ENCODE results near the gene PCDH9.

PCDH9 gene

DNA sequence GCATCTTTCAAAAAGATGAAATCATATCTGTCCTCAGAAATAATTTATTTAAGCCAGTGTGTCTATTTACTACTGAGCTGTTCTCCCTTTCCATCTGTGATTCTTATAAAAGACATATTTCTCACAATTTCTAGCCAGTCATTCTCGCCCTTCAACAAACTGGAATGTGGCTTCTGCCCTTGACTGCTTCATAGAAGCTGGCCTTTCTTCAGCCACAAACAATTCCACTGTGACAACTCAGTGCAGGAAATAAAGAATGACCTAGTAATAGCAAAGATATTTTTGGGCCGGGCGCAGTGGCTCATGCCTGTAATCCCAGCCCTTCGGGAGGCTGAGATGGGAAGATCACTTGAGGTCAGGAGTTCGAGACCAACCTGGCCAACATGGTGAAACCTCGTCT lies 655.5 kb downstream of the PCDH9 start:
- no peak for DNase-seq (ENCODE audit: low spot score)

DNA sequence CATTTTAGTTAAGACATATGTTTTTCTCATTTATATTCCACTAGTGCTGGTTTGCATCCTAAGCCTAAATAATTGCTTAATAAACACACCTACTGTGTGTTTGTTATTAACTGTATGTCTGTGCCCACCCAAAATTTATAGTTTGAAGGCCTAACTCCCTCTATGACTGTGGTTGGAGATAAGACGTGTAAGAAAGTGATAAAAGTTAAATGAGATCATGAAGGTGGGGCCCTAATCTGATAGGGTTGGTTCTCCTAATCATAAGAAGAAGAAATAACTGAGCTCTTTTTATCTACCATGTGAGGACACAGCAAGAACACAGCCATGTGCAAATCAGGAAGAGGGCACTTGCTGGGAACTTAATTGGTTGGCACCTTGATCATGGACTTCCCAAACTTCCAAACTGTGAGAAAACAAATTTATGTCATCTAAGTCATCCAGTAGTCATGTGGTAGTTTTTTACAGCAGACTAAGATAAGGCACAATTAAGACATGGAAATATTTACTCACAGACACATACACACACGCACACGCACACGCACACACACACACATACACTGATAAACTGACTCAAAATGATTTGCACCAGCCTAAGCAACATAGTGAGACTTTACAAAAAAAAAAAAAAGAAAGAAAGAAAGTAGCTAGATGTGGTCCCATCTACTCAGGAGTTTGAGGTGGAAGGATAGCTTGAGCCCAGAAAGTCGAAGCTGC lies 662.1 kb downstream of the PCDH9 start:
- DNase-seq (ENCODE audit: low spot score): no peak

DNA sequence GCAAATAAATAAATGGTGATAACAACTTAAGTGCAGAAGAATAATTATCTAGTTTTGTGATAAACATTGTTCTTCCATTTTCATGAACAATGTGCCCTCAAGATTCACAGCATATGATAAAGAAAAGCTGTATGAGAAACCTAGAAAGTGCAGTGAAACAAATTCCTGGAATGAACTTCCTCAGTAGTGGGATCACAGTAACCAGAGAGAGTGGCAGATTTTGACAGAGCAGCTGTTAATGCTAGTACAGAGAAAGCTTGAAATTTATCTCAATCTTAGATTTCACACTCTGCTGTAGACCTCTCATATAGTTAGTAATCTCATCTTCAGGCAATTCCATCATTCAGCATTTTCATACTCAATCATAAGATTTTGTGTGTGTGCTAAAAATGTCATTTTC lies 664.9 kb downstream of the PCDH9 start:
- DNase-seq (ENCODE audit: low spot score): no peak

DNA sequence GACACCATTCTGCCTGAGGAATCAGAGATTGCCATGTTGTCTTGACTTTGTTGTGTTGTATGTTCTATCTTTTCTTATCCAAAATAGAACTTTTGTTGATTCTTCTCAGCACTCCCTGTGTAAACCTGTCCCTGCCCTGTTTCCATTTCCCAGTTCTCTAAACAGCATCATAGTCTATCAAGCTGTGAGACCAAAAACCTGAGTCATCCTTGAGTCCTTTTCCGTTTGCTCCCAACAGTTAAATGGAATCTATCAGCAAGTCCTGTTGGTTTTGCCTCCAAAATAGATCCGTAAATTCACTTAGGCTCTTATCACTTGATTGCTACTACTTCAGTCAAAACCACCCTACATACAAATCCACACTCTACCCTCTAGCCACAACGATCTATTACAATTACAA lies 667.1 kb downstream of the PCDH9 start:
- DNase-seq (ENCODE audit: low spot score): no peak

DNA sequence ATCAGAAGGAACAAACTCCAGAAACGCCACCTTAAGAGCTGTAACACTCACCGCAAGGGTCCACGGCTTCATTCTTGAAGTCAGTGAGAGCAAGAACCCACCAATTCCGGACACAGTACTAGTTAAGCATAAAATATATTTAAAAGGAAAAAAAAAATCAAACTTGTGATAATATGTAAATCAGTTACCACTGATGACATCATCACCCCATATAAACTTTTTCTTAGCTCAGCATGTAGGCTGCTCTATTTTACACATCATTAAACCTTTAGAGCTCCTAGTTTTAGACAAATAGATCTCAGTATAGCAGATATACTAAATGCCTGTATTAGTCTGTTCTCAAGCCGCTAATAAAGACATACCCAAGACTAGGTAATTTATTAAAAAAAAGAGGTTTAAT lies 668.1 kb downstream of the PCDH9 start:
- DNase-seq (ENCODE audit: low spot score): no peak

DNA sequence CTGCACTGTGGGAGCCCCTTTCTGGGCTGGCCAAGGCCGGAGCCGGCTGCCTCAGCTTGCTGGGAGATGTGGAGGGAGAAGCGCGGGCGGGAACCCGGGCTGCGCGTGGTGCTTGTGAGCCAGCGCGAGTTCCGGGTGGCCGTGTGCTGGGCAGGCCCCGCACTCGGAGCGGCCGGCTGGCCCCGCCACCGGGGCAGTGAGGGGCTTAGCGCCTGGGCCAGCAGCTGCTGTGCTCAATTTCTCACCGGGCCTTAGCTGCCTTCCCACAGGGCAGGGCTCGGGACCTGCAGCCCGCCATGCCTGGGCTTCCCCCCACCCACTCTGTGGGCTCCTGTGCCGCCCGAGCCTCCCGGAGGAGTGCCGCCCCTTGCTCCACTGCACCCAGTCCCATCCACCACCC lies 669.1 kb downstream of the PCDH9 start:
- DNase-seq (ENCODE audit: low spot score): no peak

DNA sequence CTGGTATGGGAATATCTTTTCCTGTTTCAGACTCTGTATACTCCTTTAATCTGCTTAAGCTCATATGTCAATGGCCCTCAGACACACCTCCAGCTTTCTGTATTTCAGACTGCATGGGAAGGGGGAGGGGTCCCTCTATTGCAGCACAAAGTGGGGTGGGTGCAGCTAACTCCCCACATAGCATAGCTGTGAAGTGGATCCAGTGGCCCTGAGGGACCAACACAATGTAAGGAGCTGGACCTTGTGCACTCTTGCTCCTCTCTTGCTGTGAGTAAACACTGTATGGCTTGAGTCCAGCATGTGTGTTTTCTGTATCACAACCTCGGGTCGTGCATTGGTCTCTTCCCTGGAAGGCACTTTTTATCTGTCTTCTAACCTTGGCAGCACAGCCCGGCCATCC lies 669.9 kb downstream of the PCDH9 start:
- no peak for DNase-seq (ENCODE audit: low spot score)

DNA sequence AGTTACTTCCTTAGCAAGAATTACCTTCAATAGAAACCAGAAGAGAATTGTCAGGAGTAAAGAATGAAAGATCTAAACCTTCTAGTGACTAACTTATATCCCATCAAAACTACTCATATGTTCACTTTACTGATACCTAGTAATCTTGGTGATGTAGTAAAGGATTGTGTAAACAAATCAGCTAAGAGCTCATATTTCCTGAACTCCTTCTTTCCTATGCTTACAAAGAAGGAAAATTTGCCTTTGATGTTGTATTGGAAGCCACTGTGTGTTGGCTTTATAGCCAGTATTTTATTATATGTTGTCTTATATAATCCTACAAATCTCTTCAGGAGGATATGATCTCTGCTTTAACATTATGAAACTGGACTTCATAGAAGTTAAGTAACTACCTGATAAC lies 671.0 kb downstream of the PCDH9 start:
- DNase-seq (ENCODE audit: low spot score): no peak

DNA sequence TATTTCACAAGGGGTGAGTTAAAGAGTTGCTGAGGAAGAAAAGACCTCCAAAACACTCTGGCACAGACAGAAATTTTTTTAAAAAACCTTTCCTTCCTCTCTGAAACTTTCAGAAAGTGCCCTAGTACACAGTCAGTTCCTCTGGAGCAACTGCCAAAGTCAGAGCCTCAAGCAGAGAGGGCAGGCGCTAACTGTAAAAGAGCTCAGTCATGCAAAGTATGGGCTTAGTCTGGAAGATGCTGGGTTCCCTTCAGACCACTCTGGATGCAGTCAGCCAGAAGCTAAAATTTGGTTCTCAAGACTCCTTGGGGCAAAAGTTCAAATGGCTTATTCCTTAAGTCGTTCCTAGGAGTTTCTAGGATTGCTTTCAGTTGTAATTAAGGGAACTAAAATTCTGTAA lies 671.6 kb downstream of the PCDH9 start:
- DNase-seq (ENCODE audit: low spot score): peak; percentile 61

DNA sequence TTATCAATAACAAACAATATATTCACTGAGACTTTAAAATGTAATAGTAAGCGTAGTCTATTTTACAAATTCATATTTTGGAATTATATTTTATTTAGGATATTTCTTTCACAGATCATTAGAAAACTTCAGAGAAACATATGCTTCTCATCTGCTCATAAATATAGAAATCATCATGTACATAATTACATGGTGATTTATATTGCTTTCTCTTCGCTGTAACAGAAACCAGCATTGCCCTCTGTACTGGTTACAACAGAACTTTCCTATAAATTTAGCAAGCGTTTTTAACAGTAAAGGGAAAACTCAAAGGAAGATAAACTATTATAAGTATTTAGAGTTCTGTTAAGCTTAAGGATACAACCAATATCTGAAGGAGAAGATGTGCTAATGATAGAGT lies 672.8 kb downstream of the PCDH9 start:
- no peak for DNase-seq (ENCODE audit: low spot score)

DNA sequence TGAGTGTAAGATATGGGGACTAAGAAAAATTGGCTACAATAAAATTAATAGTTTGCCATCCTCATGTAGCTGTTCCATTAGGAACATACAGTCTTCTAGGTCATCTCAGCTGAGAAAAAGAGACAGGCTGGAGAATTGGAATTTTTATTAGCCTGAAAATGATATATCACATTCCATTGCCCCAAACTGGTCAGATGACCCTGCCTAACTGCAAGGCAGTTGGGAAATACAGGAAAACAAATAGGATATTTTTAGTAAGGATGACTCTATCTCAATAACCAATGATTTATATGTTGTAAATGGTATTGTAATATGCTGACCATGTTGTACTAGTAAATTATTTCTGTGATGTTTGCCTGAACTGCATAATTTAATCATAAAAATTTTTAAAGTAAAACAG lies 673.8 kb downstream of the PCDH9 start:
- DNase-seq (ENCODE audit: low spot score): no peak

DNA sequence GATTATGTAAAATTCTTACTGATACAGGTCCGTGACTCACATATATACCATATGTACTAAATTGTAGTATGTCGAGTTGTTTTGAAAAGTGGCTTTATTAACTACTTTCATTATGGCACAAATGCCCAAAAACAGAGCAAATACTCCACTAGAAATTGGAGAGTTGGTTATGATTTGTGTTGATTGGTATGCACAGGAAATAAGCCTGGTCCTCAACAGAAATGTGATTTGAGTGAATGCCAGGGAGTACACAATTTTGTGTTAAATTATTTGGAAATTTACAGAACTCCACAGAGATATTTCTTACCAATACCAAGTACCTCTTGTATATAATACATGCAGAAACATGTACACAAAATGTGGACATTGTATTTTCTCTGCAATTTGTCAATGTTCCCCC lies 676.7 kb downstream of the PCDH9 start:
- no peak for DNase-seq (ENCODE audit: low spot score)

DNA sequence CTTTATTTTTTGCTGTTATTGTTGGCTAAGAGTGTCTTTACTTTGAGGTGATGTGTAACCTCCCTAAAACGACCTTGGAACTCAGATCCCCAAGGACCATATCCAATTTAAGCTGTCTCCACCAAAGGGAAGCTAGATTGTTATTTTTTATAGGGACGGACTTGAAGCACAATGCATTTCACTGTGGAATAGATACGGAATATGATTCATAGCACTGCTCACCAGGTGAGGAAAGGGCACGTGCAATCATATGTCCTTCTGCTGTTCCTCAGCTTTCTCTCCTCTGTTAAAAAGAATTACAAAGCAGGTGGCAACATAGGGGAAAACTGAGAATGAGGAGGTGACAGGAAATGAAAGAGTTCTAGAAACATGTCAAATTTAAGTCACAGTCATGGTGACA lies 679.0 kb downstream of the PCDH9 start:
- DNase-seq (ENCODE audit: low spot score): no peak

DNA sequence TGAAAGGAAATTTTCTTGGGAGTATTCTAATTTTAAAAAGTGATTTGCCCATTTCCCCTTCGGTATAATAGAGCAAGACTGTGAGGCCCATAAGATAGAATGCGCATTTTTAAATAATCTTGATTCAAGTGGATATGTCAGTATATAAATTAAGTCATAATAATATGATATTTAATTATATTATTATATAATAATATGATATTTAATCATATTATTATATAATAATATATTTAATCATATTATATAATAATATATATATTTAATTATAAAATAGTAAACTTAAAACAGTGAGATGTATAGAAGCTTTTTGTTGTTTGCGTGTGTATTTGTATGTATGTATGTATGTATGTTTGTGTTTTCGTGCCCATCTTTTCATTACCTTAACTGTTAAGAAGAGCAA lies 682.5 kb downstream of the PCDH9 start:
- DNase-seq (ENCODE audit: low spot score): no peak

DNA sequence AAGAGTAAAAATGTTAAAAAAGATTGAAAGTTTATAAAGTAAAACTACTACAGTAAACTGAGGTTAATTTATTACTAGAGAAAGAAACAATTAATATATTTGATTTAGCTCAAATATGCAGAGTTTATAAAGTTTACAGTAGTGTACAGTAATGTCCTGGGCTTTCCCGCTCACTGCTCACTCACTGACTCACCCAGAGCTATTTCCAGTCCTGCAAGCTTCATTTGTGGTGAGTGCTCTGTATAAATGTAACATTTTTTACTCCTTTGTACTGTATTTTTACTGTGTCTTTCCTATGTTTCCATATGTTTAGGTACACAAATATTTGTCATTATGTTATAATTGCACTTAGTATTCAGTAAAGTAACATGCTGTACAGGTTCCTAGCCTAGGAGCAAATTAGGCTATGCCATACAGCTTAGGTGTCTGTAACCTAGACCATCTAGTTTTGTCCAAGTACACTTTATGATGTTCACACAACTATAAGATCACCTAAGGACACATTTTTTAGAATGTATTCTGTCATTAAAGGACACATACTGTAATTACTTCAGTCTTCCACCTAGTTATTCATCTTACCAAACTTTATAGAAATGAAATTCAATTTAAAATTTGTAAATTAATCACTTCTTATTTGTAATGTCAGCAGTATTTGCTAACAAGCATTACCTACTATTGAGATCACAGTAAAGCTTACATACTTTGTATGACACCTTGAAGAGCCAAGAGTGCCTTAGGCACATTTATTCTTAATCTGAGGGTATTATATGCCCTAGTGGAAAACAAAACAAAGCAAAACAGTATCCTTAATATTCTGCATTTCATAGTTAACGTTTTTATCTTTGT lies 683.4 kb downstream of the PCDH9 start:
- no peak for DNase-seq (ENCODE audit: low spot score)

DNA sequence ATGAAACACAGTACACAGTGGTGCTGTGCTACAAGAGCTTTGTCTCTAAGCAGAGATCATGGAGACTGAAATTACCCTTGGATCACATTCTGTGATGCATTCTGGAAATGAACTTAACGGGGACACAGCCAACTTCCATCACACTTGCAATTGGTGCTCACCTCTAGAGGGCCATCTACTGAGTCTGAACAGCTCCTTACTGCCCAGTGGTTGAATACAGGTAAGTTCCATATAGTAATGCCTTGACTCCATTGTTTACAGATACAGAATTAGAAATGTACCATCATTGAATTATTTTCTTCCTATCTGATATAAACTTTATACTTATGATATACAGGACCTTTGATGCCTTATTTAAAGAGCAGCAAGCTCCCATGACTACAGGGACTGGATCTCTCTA lies 686.4 kb downstream of the PCDH9 start:
- DNase-seq (ENCODE audit: low spot score): no peak

DNA sequence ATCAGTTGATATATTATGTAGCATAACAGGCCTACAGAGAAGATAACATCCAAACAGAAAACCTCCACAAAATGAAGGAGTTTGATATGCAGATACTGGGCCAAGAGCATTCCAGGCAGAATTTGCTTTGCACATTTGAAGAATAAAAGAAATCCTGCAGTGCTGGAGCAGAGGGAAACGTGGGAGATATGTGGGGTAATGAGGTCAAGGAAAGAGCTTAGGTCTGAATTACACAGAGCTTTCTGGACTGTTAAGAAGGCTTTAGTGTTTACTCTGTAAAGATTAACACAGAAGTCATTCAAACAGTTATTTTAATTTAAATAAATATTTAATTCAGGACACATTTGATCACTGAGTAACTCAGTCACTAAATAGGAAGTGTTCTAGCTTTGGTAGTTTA lies 692.7 kb downstream of the PCDH9 start:
- DNase-seq (ENCODE audit: low spot score): no peak

DNA sequence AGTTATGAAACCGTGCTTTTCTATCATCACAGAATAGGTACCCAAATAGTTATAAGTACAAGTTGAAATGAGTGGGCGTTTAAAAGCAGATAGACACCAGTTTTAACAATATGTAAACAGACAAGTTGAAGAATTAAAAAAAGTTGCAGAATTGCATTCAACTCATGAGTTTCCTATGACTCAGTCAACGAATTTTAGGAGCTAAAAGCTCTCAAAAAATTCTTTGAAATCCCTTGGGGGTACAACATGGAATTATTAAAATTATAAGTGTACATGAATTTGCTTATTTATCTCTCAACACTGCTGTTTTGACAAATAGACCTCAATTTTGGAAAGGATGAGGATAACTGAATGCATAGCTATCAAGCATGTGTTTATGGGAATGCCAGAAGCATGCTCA lies 693.4 kb downstream of the PCDH9 start:
- DNase-seq (ENCODE audit: low spot score): no peak

DNA sequence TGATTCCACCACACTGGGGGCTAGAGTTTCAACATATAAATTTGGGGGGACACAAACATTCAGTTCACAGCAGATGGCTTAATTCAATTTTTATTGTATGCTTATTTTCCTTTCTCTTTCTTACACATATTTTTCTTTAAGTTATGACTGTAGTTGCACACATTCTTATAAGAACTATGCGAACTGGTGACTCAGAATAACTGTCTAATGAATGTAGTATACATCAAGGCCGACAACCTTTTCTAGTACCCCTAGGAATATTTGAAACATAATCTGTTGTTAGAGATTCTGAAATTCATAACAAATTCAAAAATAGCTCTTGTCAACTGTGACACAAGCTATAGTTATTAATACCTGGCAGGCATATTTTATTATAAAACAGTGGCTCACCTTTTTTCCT lies 695.6 kb downstream of the PCDH9 start:
- DNase-seq (ENCODE audit: low spot score): no peak

DNA sequence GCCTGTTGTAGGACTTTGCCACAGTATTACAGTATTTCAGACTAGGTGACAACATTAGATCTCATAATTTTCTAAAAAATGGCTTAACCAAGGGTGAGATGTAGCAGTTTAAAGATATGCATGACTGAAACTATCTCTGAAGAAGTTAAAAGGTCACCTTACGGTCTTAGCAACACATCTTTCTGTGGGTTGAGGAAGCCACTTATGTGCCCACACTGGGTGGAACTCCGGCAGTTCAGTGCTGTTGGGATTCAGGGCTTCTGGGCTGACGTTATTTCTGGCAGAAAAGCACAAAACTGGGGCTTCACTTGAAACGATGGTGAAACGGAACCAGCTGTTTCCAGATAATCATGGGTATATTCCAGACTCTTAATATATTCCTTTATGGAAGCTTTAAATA lies 697.3 kb downstream of the PCDH9 start:
- no peak for DNase-seq (ENCODE audit: low spot score)

DNA sequence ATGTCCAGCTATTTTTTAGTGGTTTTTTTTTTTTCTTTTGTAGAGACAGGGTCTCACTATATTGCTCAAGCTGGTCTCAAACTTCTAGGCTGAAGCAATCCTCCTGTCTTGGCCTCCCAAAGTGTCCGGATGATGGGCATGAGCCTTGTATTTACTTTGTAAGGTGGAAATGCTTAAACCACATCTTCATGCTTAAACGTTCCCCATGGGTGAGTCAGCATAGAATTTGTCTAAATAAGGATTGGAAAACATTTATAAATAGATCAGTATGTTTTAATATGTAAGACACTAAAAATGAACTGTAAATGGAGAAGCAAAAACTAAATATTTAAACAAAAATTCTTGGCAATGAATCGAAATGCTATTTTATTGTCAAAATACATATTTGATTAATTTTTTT lies 698.0 kb downstream of the PCDH9 start:
- DNase-seq (ENCODE audit: low spot score): no peak

DNA sequence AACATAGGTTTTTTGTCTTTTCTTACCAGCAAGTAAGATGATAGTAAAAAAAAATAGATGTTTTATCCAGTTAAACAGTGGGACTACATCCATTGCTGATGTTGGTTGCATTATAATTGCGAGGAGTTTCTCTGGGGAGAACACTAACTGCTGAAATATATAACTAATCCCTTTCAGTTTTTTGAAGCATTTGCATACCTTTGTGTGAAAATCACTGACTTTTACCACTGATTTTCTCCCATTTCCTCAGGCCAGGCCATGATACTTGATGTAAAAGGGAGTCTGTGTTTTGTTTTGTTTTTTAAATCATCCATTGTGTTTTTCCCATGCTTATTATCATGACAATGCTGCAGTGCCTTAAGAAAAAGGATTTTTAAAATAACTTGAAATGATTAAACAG lies 699.5 kb downstream of the PCDH9 start:
- no peak for DNase-seq (ENCODE audit: low spot score)

DNA sequence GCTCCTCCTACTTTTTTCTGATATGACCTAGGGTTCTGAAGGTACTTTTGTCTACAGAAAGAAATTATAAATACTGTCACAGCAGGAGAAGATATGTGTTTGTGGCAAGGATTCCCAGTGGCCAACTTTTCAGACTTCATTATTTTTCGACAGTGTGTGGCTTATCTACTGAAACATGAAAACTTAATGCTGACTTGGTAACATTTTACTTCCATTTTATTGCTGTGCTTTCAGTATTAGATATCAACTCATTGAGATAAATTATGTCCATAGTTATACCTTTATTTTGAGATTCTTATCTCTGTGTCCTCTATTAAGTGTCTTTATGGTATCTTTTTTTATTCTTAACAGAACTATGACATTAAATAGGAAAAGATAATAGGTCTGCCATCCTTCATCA lies 700.0 kb downstream of the PCDH9 start:
- DNase-seq (ENCODE audit: low spot score): no peak

Data from Ammon's horn (tissue), 1 donor.